GM18868 (cell line): ENCODE results near the gene ITGB1.

Experiments used
- ATAC-seq: cut with Tn5 transposase; IDR thresholded peaks from one replicate; pipeline ENCODE4 v1.9.1; 2021; ENCODE audit warnings: mild to moderate bottlenecking, moderate library complexity; ENCODE audit not compliant: unreplicated experiment

ITGB1 gene

DNA sequence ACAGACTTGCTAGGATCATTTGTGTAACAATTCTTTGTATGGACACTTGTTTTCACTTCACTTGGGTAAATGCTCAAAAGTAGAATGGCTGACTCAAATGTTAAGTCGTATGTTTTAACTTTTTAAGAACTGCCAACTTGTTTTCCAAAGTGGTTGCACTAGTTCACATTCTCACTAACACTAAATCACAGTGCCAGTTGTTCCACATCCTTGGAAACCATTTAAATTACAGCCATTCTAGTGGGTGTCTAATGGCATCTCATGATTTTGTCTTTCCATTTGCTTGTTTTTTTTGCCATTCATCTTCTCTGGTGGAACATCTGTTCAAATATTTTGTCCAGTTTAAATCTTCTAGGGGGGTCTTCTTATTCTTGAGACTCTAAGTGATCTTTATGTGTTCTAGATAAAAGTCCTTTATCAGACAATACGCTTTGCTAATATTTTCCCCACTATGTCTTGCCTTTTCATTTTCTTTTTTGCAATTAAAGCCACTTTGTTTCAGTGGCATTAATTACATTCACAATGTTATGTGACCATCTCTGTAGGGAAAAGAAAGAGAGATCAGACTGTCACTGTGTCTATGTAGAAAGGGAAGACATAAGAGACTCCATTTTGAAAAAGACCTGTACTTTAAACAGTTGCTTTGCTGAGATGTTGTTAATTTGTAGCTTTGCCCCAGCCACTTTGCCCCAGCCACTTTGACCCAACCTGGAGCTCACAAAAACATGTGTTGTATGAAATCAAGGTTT lies 63.9 kb downstream of the ITGB1 start:
- no peak for ATAC-seq

DNA sequence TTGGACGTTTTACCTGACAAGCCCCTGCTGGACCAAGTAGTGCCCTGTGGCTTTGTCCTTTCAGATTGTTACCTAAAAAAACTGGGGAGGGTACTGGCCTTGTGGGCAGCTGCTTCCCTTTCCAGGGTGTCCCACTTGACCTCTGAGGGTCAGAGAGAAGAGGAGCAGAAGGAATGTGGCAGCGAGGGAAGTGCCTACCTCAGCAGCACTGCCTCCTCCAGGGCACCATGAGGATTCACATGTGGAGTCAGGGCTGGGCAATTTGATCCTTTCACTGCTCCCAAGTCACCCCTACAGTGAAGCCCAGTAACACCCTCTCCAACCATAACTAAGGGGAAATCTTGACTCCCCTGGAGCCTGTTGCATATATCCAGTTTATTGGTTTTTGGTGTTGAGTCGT lies 64.6 kb downstream of the ITGB1 start:
- ATAC-seq = no peak

DNA sequence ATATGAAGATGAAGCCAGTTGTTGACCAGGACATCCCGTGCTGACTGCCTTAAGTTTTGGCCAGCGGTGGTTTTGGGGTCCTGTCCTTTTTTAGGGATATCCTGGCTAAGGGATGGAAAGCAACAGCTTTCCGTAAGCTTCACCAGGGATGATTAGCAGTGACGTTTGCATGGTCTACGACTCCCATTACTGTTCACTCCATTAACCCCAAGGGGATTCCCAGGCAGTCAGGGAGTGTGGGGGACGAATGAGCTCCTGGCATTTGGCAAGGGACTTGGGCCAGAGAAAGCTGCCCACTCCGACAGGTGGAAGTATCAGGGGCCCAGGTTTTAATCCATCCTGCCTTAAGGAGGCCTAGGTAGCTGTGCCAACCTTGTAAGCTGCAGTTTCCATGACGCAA lies 66.8 kb downstream of the ITGB1 start:
- ATAC-seq = no peak

DNA sequence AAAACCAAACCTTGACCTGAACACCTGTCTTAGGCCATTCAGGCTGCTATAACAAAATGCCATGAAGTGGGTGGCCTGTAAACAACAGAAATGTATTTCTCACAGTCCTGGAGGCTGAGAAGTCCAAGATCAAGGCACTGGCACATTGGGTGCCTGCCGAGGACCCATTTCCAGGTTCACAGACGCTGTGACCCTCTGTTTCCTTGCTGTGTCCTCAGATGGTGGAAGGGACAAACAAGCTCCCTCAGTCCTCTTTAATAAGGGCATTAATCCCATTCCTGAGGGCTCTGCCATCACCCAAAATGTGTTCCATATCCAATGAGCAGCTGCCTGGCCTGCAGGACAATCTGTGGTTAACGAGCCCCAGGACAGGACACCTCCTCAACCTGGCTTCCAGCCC lies 67.6 kb downstream of the ITGB1 start:
- no peak for ATAC-seq

DNA sequence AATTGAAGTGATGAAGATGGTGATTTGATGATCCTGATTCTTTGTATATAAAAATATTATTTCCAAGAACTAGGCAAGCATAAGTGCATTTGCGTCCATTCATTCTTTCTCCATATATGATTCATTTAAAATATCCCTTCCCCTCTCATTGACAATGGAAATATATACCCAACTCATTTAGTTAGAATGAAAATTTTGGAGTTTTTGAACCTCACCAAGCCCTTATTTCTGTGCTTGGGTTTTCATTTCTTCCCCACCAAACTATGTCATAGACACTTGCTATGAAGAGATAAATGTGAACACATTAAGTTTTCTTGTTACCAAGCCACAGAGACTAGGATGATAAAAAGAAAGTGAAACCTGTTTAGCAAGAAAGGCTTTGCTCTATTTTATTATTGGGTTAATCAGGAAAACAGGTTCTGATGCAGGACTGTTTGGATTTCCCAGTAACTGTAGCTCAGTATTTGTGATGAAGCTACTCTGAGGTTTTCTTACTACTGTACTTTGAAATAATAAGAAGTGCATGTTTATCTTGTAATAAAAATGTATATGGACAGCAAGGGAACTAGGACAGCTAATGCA lies 68.3 kb downstream of the ITGB1 start:
- no peak for ATAC-seq

DNA sequence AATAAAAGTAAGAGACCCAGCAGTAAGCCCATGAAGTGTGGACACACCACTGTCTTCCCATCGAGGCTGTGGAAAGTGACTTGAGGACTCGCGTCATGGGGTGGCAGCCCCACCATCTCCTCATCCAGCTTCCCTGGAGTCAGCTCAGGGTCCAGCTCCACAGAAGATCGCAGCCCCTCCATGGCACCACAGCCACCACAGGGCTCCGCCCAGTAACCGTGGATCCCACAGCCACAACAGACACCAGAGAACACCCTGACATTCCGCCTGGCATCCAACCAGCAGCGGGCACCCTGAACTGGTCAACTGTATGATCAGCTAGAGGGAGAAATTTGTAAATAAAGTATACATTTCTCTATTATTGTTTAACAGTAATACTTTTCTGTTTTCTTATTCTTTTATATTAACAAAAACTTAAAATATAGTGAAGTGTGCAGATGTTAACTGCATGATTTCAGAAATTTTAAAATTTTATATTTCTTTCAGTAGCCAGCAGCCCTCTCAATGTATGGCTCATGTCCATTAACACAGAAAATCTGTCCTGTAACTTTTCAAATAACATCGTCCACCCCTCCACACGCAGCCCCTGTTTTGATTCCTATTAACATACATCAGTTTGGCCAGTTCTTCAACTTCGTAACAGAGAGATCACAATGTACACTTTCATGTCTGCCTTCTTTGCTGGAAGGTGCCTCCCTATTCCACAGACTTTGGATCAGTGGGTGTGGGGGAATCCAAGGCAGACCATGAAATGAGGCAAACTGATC lies 69.7 kb downstream of the ITGB1 start:
- no peak for ATAC-seq

DNA sequence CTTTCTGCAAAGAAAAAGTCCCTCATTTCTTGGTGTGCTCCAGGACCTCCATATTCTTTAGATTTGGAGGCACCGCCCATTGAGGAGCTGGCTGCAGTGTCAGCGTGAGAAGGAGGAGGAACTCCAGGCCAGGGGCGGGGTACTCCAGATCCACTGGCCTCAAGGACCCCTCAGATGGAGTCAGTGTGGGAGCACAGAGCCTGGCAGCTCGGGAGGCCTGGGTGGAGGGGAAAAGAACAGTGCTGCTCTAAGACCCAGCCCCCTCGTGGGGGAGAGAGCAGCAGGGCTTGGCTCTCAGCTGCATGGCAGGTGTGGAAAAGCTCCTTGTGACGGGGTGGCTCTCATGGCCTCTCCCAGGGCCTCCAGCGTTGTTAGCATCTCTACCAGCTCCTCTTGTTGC lies 70.5 kb downstream of the ITGB1 start:
- ATAC-seq = no peak

DNA sequence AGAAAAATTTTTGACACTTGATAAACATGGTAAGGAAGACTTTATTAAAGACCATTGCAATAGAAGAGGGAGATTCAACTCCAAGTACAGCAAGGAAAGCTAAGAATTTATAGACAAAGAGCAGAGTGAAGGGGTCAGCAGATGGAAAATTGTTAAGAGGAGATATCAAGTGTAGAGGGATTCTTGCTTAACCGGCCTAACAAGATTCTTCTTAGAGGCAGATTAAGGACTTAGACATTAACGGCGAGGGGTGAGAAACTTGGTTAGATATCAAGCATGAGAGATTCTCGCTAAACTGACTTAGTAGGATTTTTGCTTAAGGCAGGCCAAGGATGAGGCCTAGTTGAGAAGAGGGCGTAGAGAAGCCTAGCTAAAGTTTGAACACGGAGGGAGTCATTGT lies 76.0 kb downstream of the ITGB1 start:
- ATAC-seq = no peak

DNA sequence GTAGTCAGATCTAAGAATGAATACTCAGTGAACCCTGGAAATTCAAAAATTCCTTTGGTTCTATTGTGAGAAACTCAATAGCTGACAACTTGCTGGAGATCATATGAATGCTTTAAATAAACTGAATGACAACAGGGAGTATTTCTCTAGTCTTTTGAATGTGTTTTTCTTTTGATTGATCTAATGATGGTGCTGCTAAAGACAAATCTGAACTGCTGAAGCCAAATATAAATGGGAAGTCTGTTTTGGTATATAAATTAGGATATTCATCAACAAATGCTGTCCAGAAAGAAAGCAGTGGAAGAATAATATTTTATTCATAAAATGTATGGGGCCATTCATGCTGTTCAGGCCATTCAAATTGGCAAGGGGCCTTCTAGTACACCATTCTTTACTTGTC lies 79.4 kb downstream of the ITGB1 start:
- ATAC-seq = no peak

DNA sequence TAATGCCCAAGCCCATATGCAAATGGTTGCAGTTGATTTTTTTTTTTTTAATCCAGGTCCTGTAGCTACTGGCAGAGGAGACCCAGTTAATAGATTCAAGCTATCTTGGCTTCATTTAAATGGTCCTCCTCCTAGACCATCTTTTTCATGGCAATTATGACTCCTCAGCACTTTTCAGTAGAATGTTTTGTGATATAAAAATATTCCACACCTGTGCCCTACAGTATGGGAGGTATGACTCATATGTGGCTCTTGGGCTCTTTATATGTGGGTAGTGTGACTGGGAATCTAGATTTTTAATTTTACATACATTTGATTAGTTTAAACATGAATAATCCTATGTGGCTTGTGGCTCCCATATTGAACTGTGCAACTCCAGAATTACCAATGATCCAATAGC lies 80.1 kb downstream of the ITGB1 start:
- ATAC-seq = no peak

DNA sequence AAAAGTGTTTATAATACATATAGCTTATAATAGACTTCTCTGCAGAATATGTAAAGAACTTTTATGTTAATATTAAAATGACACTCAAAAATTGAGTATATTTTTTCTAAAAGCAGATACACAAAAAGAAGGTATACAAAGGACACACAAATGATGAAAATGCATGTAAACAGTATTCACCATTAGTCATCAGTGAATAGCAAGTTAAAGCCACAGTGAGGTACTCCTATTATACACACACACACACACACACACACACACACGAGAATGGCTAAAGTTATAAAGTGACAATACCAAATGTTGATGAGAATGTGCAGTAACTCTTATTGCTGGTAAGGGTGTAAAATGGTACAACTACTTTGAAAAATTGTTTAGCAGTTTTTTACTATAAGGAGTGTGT lies 92.9 kb downstream of the ITGB1 start:
- ATAC-seq = no peak

DNA sequence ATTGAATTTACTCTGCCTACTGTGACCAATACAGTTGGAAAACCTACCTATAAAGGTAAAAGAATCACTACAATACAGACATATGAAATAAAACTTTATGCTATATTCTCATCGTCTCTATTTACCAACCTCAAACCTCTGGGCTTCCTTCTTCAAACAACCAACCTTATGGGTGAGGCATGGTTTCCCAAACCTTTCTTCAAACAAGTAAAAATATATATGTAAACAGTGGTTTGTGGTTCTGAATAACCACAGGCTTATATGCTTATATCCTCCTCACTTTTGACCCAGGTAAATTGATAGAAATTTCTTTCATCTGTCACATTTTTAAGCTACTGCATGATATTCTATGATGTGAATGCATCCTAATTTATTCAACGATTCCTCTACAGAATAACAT lies 103.6 kb downstream of the ITGB1 start:
- ATAC-seq = no peak

DNA sequence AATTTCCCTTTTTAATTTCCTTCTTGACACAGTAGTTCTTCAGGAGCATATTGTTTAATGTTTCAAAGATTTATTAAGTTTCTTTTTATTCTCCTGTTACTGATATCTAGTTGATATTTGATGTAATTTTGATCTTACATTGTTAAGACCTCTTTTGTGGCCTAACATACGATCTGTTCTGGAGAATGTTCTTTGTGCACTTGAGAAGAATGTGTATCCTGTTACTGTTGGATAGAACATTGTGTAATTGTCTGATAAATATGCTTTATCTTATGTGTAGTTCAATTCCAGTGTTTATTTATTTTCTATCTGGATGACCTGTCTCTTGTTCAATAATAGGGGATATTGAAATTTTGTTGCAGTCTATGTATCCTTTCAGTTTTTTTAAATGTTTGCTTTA lies 106.7 kb downstream of the ITGB1 start:
- no peak for ATAC-seq
